Suprapubic skin (tissue), 4 donors: ENCODE measurements around the gene ZACN. TPM values are rescaled to one million over a fixed set of nuclear protein-coding genes. Genes with fewer than 3 reads are reported as not detected.

Experiments used
- DNase-seq, 2 donors: peaks; one replicate each; pipeline ENCODE4 v3.0.0-alpha.2; 2019; ENCODE audit warnings: low spot score in 2 of 2
- H3K27ac ChIP-seq: fragments of 200-600 bp; sonication (generic); one replicate; pipeline ENCODE4 v1.5.1; 2019
- H3K27me3 ChIP-seq: fragments of 200-600 bp; sonication (generic); one replicate; pipeline ENCODE4 v1.5.1; 2019
- H3K36me3 ChIP-seq: fragments of 200-600 bp; sonication (generic); one replicate; pipeline ENCODE4 v1.5.1; 2019
- H3K4me1 ChIP-seq: fragments of 200-600 bp; sonication (generic); one replicate; pipeline ENCODE4 v1.5.1; 2019
- H3K4me3 ChIP-seq: fragments of 200-600 bp; sonication (generic); one replicate; pipeline ENCODE4 v1.5.1; 2019; ENCODE audit warnings: mild to moderate bottlenecking
- H3K9me3 ChIP-seq: fragments of 200-600 bp; sonication (generic); one replicate; pipeline ENCODE4 v1.5.1; 2019
- EP300 ChIP-seq: sonication (generic); formaldehyde crosslinking; IDR thresholded peaks from one replicate; pipeline ENCODE4 v1.6.1; 2017; ENCODE audit warnings: antibody characterized with exemption
- POLR2A ChIP-seq, 2 donors: fragments of 450-650 bp; IDR thresholded peaks; one replicate each; pipeline ENCODE4 v1.6.1; 2017; ENCODE audit warnings: antibody characterized with exemption in 2 of 2, mild to moderate bottlenecking in 2 of 2, moderate library complexity in 2 of 2
- POLR2AphosphoS5 ChIP-seq, 3 donors: sonication (generic); formaldehyde crosslinking; IDR thresholded peaks; one replicate each; pipeline ENCODE4 v1.6.1; 2017; ENCODE audit warnings: antibody characterized with exemption in 3 of 3
- WGBS: methylation state at CpG from one replicate; pipeline ENCODE4 v1.1.5; 2018; 5-methylcytosine and 5-hydroxymethylcytosine counted together
- total RNA-seq, 4 donors: library from RNA; depleted of rRNA; stranded (reverse); fragments of >200 nt; gene quantifications; one replicate each; pipeline ENCODE4 v1.1.0, GENCODE V29; 2016
- TF ChIP-seq, protein P1 (sequence below), 2 donors: fragments of 200-600 bp in 1 of 2; fragments of 450-650 bp in 1 of 2; sonication (generic) in 1 of 2; IDR thresholded peaks; one replicate each; pipeline ENCODE4 v1.5.1; 2016 to 2019; ENCODE audit warnings: antibody characterized with exemption in 2 of 2, mild to moderate bottlenecking in 1 of 2, moderate library complexity in 1 of 2

The ZACN gene
- total RNA-seq, 4 donors from 2014 or later: not detected

DNA sequence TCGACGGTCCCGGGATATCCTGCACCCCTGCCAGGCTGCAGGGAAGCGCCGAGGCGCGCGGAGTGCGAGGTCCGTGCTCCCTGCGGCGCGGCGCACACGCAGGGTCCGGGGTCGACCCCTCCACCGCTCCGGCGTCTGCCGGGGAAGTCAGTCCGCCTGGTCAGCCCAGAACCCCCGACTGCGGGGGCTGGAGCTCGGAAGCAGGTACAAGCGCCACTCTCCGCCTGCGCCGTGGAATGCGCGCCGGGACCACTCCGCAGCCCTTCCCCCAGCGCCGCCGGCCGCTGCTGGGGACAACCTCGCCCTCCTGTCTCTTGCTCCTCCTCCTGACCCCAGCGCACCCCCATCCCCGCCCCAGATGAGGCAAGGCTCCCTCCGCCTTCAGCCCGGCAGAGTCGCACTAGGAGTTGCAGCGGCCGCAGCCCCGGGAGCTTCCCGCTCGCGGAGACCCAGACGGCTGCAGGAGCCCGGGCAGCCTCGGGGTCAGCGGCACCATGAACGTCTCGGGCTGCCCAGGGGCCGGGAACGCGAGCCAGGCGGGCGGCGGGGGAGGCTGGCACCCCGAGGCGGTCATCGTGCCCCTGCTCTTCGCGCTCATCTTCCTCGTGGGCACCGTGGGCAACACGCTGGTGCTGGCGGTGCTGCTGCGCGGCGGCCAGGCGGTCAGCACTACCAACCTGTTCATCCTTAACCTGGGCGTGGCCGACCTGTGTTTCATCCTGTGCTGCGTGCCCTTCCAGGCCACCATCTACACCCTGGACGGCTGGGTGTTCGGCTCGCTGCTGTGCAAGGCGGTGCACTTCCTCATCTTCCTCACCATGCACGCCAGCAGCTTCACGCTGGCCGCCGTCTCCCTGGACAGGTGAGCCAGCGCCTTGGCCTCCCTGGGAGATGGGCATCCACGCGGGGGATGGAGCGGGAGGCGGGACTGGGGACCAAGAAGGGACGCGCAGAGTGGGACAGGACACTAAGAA is 4.3 kb upstream of the ZACN start, which contains the start of gene GALR2:
Gene GALR2, plus strand, starts transcription at position 392 of the 974 bp plus-strand sequence. Its CDS starts 103 bp downstream, at position 495.
- no peak for TF ChIP-seq POLR2A (IDR thresholded peaks at IDR 0.05)
- TF ChIP-seq, protein P1, sequence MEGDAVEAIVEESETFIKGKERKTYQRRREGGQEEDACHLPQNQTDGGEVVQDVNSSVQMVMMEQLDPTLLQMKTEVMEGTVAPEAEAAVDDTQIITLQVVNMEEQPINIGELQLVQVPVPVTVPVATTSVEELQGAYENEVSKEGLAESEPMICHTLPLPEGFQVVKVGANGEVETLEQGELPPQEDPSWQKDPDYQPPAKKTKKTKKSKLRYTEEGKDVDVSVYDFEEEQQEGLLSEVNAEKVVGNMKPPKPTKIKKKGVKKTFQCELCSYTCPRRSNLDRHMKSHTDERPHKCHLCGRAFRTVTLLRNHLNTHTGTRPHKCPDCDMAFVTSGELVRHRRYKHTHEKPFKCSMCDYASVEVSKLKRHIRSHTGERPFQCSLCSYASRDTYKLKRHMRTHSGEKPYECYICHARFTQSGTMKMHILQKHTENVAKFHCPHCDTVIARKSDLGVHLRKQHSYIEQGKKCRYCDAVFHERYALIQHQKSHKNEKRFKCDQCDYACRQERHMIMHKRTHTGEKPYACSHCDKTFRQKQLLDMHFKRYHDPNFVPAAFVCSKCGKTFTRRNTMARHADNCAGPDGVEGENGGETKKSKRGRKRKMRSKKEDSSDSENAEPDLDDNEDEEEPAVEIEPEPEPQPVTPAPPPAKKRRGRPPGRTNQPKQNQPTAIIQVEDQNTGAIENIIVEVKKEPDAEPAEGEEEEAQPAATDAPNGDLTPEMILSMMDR (IDR thresholded peaks at IDR 0.05): no peak
- TF ChIP-seq EP300: no peak
- no peak for TF ChIP-seq POLR2AphosphoS5 (IDR thresholded peaks at IDR 0.05)
- DNase-seq: no peak
- H3K27ac ChIP-seq: no peak within 1 kb of the TSS
- peaks cover 63% of the 10 kb centered on the region for H3K27me3 ChIP-seq
- peak within 1 kb of the TSS; percentile 34 for H3K4me3 ChIP-seq
- H3K36me3 ChIP-seq: peaks cover under 1% of the 10 kb centered on the region
- H3K9me3 ChIP-seq: no peaks in the 10 kb centered on the region
- peaks cover 60% of the 10 kb centered on the region for H3K4me1 ChIP-seq
- WGBS: 4% methylated on average over 11 of the region's 92 CpGs

DNA sequence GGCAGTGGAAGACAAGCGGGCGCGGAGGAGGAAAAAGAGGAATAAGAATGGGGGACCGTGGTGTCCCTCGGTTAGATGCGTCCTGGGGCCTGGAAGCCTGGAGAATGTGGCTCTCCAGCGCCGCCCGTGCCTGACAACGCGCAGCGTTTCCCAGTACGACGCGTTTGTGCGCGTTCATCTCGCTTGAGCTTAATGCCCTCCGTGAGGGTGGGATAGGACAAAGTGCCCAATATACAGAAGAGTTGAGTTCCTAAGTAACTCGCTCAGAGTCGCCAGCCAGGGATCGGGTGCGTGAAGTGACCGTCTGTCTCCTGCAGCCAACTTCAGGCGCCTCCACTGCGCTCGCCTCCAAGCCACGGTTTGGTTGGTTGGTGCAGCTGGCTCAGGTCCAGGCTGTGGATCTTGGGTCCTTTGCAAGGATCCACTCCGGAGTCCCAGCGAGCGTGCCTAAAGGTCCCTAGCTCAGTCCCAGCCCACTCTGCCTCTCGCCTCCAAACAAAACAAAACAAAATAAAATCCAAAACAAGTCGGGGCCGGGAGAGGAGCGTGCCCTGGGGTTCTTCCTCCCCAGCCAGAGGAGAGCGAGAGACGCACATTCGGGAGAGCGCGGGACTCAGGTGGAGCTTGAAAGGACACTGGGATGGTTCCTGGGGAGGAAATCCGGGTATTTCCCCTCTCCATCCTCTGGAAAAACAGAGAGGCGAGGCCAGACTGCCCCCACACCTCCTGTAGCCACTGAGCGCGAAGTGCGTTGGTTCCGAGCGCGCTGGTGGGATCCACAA is 3.4 kb upstream of the ZACN start:
- no peak for DNase-seq
- Histone ChIP-seq H3K4me1 (peaks cover 62% of the 10 kb centered on the region), H3K27ac (no peak overlapping the region), H3K27me3 (peaks cover 64% of the 10 kb centered on the region), H3K9me3 (no peaks in the 10 kb centered on the region), H3K36me3 (no peaks in the 10 kb centered on the region), H3K4me3 (peak overlapping the region; percentile 34)
- TF ChIP-seq, protein P1 (IDR thresholded peaks at IDR 0.05): no peak
- TF ChIP-seq POLR2A (IDR thresholded peaks at IDR 0.05): no peak
- TF ChIP-seq POLR2AphosphoS5 (IDR thresholded peaks at IDR 0.05): no peak
- TF ChIP-seq EP300: no peak
- 4% methylated on average over 39 of the region's 48 CpGs for WGBS

DNA sequence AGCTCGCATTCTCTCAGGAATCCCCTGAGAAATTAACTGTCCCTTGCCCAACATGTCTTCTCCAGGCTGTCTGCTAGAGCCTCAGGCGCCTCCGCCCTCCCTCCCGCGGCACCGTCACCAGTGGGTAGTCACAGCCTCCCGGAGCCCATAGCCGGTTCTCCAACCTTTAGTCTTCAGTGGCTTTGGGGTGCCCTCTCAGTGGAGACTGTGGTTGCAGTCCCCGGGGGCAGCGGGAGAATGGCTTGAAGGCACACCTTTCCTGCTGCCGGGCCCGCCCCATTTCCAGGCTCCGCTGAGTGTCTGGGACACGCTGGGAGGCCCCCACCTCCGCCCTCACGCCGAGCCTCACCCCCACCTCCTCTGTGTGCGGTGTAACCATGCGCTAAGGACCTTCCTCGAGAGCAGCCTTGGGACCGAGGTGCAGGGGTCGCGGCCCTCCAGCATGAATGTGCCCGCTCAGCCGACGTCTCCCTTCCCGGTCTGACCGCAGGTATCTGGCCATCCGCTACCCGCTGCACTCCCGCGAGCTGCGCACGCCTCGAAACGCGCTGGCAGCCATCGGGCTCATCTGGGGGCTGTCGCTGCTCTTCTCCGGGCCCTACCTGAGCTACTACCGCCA is 2.7 kb upstream of the ZACN start:
- H3K4me1 ChIP-seq: peaks cover 55% of the 10 kb centered on the region
- TF ChIP-seq EP300: no peak
- TF ChIP-seq, protein P1 (IDR thresholded peaks at IDR 0.05): no peak
- no peak for TF ChIP-seq POLR2AphosphoS5 (IDR thresholded peaks at IDR 0.05)
- no peak for TF ChIP-seq POLR2A (IDR thresholded peaks at IDR 0.05)
- WGBS: 9% methylated on average over 18 of the region's 41 CpGs

DNA sequence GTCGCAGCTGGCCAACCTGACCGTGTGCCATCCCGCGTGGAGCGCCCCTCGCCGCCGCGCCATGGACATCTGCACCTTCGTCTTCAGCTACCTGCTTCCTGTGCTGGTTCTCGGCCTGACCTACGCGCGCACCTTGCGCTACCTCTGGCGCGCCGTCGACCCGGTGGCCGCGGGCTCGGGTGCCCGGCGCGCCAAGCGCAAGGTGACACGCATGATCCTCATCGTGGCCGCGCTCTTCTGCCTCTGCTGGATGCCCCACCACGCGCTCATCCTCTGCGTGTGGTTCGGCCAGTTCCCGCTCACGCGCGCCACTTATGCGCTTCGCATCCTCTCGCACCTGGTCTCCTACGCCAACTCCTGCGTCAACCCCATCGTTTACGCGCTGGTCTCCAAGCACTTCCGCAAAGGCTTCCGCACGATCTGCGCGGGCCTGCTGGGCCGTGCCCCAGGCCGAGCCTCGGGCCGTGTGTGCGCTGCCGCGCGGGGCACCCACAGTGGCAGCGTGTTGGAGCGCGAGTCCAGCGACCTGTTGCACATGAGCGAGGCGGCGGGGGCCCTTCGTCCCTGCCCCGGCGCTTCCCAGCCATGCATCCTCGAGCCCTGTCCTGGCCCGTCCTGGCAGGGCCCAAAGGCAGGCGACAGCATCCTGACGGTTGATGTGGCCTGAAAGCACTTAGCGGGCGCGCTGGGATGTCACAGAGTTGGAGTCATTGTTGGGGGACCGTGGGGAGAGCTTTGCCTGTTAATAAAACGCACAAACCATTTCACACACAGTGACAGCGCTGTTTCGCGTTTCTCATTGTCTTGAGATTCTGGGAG is 2.0 kb upstream of the ZACN start:
- no peaks in the 10 kb centered on the region for H3K36me3 ChIP-seq
- WGBS: 0% methylated on average over 2 of the region's 82 CpGs
- no peak overlapping the region for H3K27ac ChIP-seq
- H3K4me3 ChIP-seq: no peak overlapping the region
- peaks cover 64% of the 10 kb centered on the region for H3K27me3 ChIP-seq
- DNase-seq: no peak
- H3K9me3 ChIP-seq: no peaks in the 10 kb centered on the region
- TF ChIP-seq POLR2AphosphoS5 (IDR thresholded peaks at IDR 0.05) (no peak), POLR2A (IDR thresholded peaks at IDR 0.05) (no peak), EP300 (no peak)
- TF ChIP-seq, protein P1 (IDR thresholded peaks at IDR 0.05): no peak
- H3K4me1 ChIP-seq: peaks cover 49% of the 10 kb centered on the region

More for the DNA sequence above, 2.7 kb upstream of the ZACN start:
- no peaks in the 10 kb centered on the region for H3K9me3 ChIP-seq
- H3K4me3 ChIP-seq: peak overlapping the region; percentile 34
- H3K36me3 ChIP-seq: no peaks in the 10 kb centered on the region
- peaks cover 64% of the 10 kb centered on the region for H3K27me3 ChIP-seq
- no peak for DNase-seq
- no peak overlapping the region for H3K27ac ChIP-seq
